SU-DHL-6 (cell line): Measurements from ENCODE around the gene TMEM40.

Experiments used
- CTCF ChIP-seq: fragments of 200-600 bp; sonication (generic); IDR thresholded peaks from one replicate; pipeline ENCODE4 v1.5.1; 2017; ENCODE audit warnings: antibody characterized with exemption, mild to moderate bottlenecking, low read length, moderate library complexity; ENCODE audit not compliant: insufficient read depth, poor library complexity, severe bottlenecking
- EZH2phosphoT487 ChIP-seq: fragments of 200-600 bp; sonication (generic), shearing (Covaris generic); conservative IDR thresholded peaks from 2 replicates; pipeline ENCODE4 v1.6.1; 2018; ENCODE audit warnings: mild to moderate bottlenecking, antibody characterized with exemption, low read length, moderate library complexity, mixed read lengths

DNA sequence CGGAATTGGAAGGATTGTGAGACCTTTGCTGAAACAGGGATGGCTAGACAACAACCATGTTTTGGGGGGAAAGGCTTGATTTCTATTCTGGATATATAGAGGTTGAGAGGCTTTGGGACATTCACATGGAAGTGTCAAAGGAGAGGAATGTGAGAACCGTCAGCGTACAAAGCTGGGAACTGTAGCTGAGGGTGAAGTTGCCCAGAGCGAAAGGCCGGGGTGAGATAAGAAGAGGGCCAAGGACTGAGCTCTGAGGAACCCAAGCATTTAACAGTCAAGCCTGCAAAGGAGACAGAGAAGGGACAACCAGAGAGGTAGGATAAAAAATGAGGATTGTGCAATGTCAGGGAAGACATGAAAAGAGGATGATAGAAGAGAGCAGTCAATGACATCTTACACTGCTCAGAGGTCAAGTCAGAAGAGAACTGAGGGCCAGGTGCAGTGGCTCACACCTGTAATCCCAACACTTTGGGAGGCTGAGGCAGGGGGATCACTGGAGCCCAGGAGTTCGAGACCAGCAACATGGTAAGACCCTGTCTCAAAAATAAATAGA, 53.6 kb downstream of the TMEM40 start:
- TF ChIP-seq CTCF = no peak
- no peak for TF ChIP-seq EZH2phosphoT487
